ES-I3 (cell line): ENCODE measurements around the gene RABGGTA.

Experiments used
- H3K36me3 ChIP-seq: 2 replicates; pipeline ENCODE4 v1.6.1; 2013; ENCODE audit warnings: mild to moderate bottlenecking, low read length, control low read depth, moderate library complexity; ENCODE audit not compliant: insufficient read depth
- H3K4me1 ChIP-seq: 2 replicates; pipeline ENCODE4 v1.6.1; 2013; ENCODE audit warnings: mild to moderate bottlenecking, control low read depth, low read length; ENCODE audit not compliant: insufficient read depth
- H3K9ac ChIP-seq: 2 replicates; pipeline ENCODE4 v1.6.1; 2013; ENCODE audit warnings: low read depth, mild to moderate bottlenecking, low read length, moderate library complexity
- H3K9me3 ChIP-seq: 2 replicates; pipeline ENCODE4 v1.6.1; 2013; ENCODE audit warnings: mild to moderate bottlenecking, low read length, moderate library complexity; ENCODE audit not compliant: control insufficient read depth, insufficient read depth

RABGGTA gene

GRCh38 chr14:24262821-24263733 is 8.3 kb downstream of the RABGGTA start, which contains the start of gene TGM1:
TSS of gene TGM1 (minus strand) at chr14:24263177. CDS start at chr14:24262352, 825 bp downstream.
- no peaks in the 10 kb centered on the region for H3K9me3 ChIP-seq
- H3K9ac ChIP-seq: no peak within 1 kb of the TSS
- H3K4me1 ChIP-seq: 0 out of 2 replicates have a peak, but pooled peaks cover 6% of the 10 kb centered on the region
- no peaks in the 10 kb centered on the region for H3K36me3 ChIP-seq

- H3K9ac ChIP-seq: no peak overlapping the region
- H3K4me1 ChIP-seq: 0 out of 2 replicates have a peak, but pooled peaks cover 6% of the 10 kb centered on the region
- H3K9me3 ChIP-seq: no peaks in the 10 kb centered on the region
- H3K36me3 ChIP-seq: no peaks in the 10 kb centered on the region
Measured at GRCh38 chr14:24261969-24262327, 9.4 kb downstream of the RABGGTA start.

GRCh38 chr14:24261256-24261968 is 10.0 kb downstream of the RABGGTA start:
- Histone ChIP-seq H3K36me3 (no peaks in the 10 kb centered on the region), H3K9me3 (no peaks in the 10 kb centered on the region), H3K4me1 (0 out of 2 replicates have a peak, but pooled peaks cover 6% of the 10 kb centered on the region), H3K9ac (no peak overlapping the region)

GRCh38 chr14:24260780-24261157 is 10.6 kb downstream of the RABGGTA start:
- Histone ChIP-seq H3K9me3 (no peaks in the 10 kb centered on the region), H3K4me1 (0 out of 2 replicates have a peak, but pooled peaks cover 6% of the 10 kb centered on the region), H3K9ac (no peak overlapping the region), H3K36me3 (no peaks in the 10 kb centered on the region)

GRCh38 chr14:24260026-24260779 is 11.2 kb downstream of the RABGGTA start:
- Histone ChIP-seq H3K4me1 (0 out of 2 replicates have a peak, but pooled peaks cover 6% of the 10 kb centered on the region), H3K9me3 (no peaks in the 10 kb centered on the region), H3K9ac (no peak overlapping the region), H3K36me3 (no peaks in the 10 kb centered on the region)

- Histone ChIP-seq H3K4me1 (0 out of 2 replicates have a peak, but pooled peaks cover 6% of the 10 kb centered on the region), H3K36me3 (no peaks in the 10 kb centered on the region), H3K9ac (no peak overlapping the region), H3K9me3 (no peaks in the 10 kb centered on the region)
Measured at GRCh38 chr14:24259282-24260025, 11.9 kb downstream of the RABGGTA start.

GRCh38 chr14:24258548-24259265 is 12.7 kb downstream of the RABGGTA start:
- no peaks in the 10 kb centered on the region for H3K36me3 ChIP-seq
- no peaks in the 10 kb centered on the region for H3K9me3 ChIP-seq
- H3K4me1 ChIP-seq: 0 out of 2 replicates have a peak, but pooled peaks cover 6% of the 10 kb centered on the region
- H3K9ac ChIP-seq: no peak overlapping the region

GRCh38 chr14:24258119-24258518 is 13.3 kb downstream of the RABGGTA start:
- Histone ChIP-seq H3K36me3 (no peaks in the 10 kb centered on the region), H3K9ac (no peak overlapping the region), H3K9me3 (no peaks in the 10 kb centered on the region), H3K4me1 (0 out of 2 replicates have a peak, but pooled peaks cover under 1% of the 10 kb centered on the region)

GRCh38 chr14:24256960-24257359 is 14.4 kb downstream of the RABGGTA start:
- Histone ChIP-seq H3K9ac (no peak overlapping the region), H3K9me3 (no peaks in the 10 kb centered on the region), H3K36me3 (no peaks in the 10 kb centered on the region), H3K4me1 (no peaks in the 10 kb centered on the region; the same call in 1 of the 2 replicates)

GRCh38 chr14:24255931-24256711 is 15.3 kb downstream of the RABGGTA start:
- Histone ChIP-seq H3K36me3 (no peaks in the 10 kb centered on the region), H3K9ac (no peak overlapping the region), H3K4me1 (no peaks in the 10 kb centered on the region; the same call in 1 of the 2 replicates), H3K9me3 (no peaks in the 10 kb centered on the region)

- Histone ChIP-seq H3K9ac (no peak overlapping the region), H3K4me1 (no peaks in the 10 kb centered on the region; the same call in 1 of the 2 replicates), H3K36me3 (no peaks in the 10 kb centered on the region), H3K9me3 (no peaks in the 10 kb centered on the region)
Measured at GRCh38 chr14:24255438-24255837, 16.0 kb downstream of the RABGGTA start.

- H3K4me1 ChIP-seq: no peaks in the 10 kb centered on the region; the same call in 1 of the 2 replicates
Measured at GRCh38 chr14:24254630-24255392, 16.6 kb downstream of the RABGGTA start.

More at GRCh38 chr14:24254630-24255392, 16.6 kb downstream of the RABGGTA start:
- Histone ChIP-seq H3K9me3 (no peaks in the 10 kb centered on the region), H3K9ac (no peak overlapping the region), H3K36me3 (no peaks in the 10 kb centered on the region)
